Body of pancreas (tissue), 4 donors: Measurements from ENCODE around the gene SCGN.

ENCODE experiments used
- CTCF ChIP-seq, 7 experiments: fragments of 450-650 bp in 4 of 7; fragments of 200-600 bp in 3 of 7; sonication (generic) in 3 of 7; IDR thresholded peaks; one replicate each; pipeline ENCODE4 v1.5.1; 2016 to 2019; ENCODE audit warnings: antibody characterized with exemption in 7 of 7
- POLR2A ChIP-seq, 3 donors: fragments of 450-650 bp; IDR thresholded peaks; one replicate each; pipeline ENCODE4 v1.6.1; 2016; ENCODE audit warnings: antibody characterized with exemption in 3 of 3, mild to moderate bottlenecking in 2 of 3

GRCh38 chr6:25670208-25670607, 18.2 kb downstream of the SCGN start:
- no peak for TF ChIP-seq CTCF (IDR thresholded peaks at IDR 0.05)
- TF ChIP-seq POLR2A (IDR thresholded peaks at IDR 0.05), result no peak
